Naive thymus-derived CD8-positive, alpha-beta T cell (primary cell): ENCODE measurements around the gene FKBP11. TPM values are rescaled to one million over a fixed set of nuclear protein-coding genes. Genes with fewer than 3 reads are reported as not detected.
"Not testable (repeated sequence)": the region's sequence is repeated elsewhere in the genome, so short reads cannot be mapped to it uniquely, and the experiment has no call there.

Experiments used
- ATAC-seq, 2 donors: fragments of 150-1000 bp; cut with Tn5 transposase in 1 of 2; sonication (Bioruptor Pico), chemical (Tn5 transposase) in 1 of 2; 1 replicate in 1 of 2; 2 replicates in 1 of 2; pipeline ENCODE4 v1.10.0; 2021; ENCODE audit warnings: mild to moderate bottlenecking in 2 of 2, moderate library complexity in 2 of 2
- POLR2A ChIA-PET: fragments of 350-600 bp; sonication (Branson Sonifier 250); formaldehyde crosslinking; loops from one replicate; lab custom pipeline; 2021; ENCODE audit warnings: antibody characterized with exemption; lab: Charles Lee
- DNase-seq, 10 donors: peaks; one replicate each; pipeline versions ENCODE4 v3.0.0 to v3.0.0-alpha.2; 2020 to 2022
- H3K27ac Mint-ChIP-seq, 10 donors: one replicate each; pipeline ENCODE4 v1.8.0; 2020 to 2022; ENCODE audit warnings: mild to moderate bottlenecking in 10 of 10, mixed read lengths in 10 of 10, moderate library complexity in 4 of 10, inconsistent platforms in 1 of 10
- H3K27me3 Mint-ChIP-seq, 5 donors: one replicate each; pipeline ENCODE4 v1.8.0; 2021 to 2022; ENCODE audit warnings: mixed read lengths in 5 of 5
- H3K36me3 Mint-ChIP-seq, 3 donors: one replicate each; pipeline ENCODE4 v1.8.0; 2020 to 2022; ENCODE audit warnings: mixed read lengths in 3 of 3, mild to moderate bottlenecking in 2 of 3, inconsistent platforms in 1 of 3
- H3K4me1 Mint-ChIP-seq, 4 donors: one replicate each; pipeline ENCODE4 v1.8.0; 2021 to 2022; ENCODE audit warnings: mixed read lengths in 4 of 4
- H3K4me3 Mint-ChIP-seq, 10 donors: one replicate each; pipeline ENCODE4 v1.8.0; 2020 to 2022; ENCODE audit warnings: mild to moderate bottlenecking in 10 of 10, mixed read lengths in 10 of 10, moderate library complexity in 6 of 10, inconsistent platforms in 1 of 10
- H3K9me3 Mint-ChIP-seq, 9 donors: one replicate each; pipeline ENCODE4 v1.8.0; 2020 to 2022; ENCODE audit warnings: mixed read lengths in 9 of 9, mild to moderate bottlenecking in 3 of 9, inconsistent platforms in 1 of 9, moderate library complexity in 1 of 9
- polyA plus RNA-seq, 3 donors: library from polyadenylated mRNA; unstranded; fragments of 300-500 nt; fragmentation: Illumina TruSeq; gene quantifications; one replicate each; pipeline ENCODE4 v1.2.3, GENCODE V29; 2021
- total RNA-seq, 8 experiments: library from RNA in 2 of 8; stranded (reverse) in 2 of 8; gene quantifications; one replicate each; pipeline ENCODE4 v1.2.3 and lab custom pipeline; 2021 to 2026

The FKBP11 gene
- total and polyA plus RNA-seq, 5 experiments from 2014 or later: 49.2 to 151 (median 127) TPM

GRCh38 chr12:48930475-48930874, 5.2 kb upstream of the FKBP11 start:
- ATAC-seq (no peak), DNase-seq (no peak)
- Mint-ChIP-seq H3K4me3 (peak overlapping the region in 1 of 10 donors; percentile 39), H3K27me3 (no peaks in the 10 kb centered on the region), H3K4me1 (peaks cover 20 to 46% (median 36%) of the 10 kb centered on the region in 4 donors), H3K36me3 (peaks cover 0 to 20% (median 10%) of the 10 kb centered on the region in 3 donors), H3K9me3 (no peaks in the 10 kb centered on the region), H3K27ac (peak overlapping the region in 2 of 10 donors; percentile 8 to 71)
- POLR2A ChIA-PET: interaction anchor here (0.8 kb wide), 1 partner anchor 78 kb away, joined by 3 read pairs; the partner anchor contains the start of gene DDX23

DNA sequence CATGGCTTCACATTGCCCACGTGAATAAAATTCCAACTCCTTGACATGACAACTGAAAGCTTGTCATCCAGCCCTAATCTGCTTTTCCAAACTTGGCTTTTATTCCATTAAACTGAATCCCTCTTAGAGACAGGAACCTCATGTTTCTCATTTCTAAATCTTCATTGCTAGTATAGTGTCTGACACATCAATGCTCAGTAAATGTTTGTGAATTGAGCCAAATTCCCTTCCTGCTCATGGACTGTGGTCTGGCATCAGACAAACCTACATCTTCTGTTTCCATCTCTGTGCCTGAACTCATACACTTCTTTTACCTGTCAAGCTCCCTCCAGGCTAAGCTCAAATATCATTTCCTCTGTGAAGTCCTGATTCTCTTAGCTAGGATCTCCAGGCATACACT, 4.3 kb upstream of the FKBP11 start:
- Mint-ChIP-seq H3K27me3 (no peaks in the 10 kb centered on the region), H3K36me3 (peaks cover 0 to 20% (median 10%) of the 10 kb centered on the region in 3 donors), H3K4me3 (no peak overlapping the region), H3K9me3 (no peaks in the 10 kb centered on the region), H3K4me1 (peaks cover 21 to 42% (median 35%) of the 10 kb centered on the region in 4 donors), H3K27ac (peak overlapping the region in 8 of 10 donors; percentile 7 to 64 (median 53))
- POLR2A ChIA-PET: interaction anchor here (0.6 kb wide), 1 partner anchor 10 kb away, joined by 3 read pairs; no protein-coding TSS in a partner anchor
- ATAC-seq: no peak
- no peak for DNase-seq

- Mint-ChIP-seq H3K9me3 (no peaks in the 10 kb centered on the region), H3K4me1 (peaks cover 17 to 40% (median 35%) of the 10 kb centered on the region in 4 donors), H3K27ac (peak overlapping the region; percentile 68 to 99 (median 88)), H3K4me3 (peak overlapping the region; percentile 16 to 80 (median 52)), H3K36me3 (peaks cover 0 to 28% (median 3%) of the 10 kb centered on the region in 3 donors), H3K27me3 (no peaks in the 10 kb centered on the region)
- POLR2A ChIA-PET: interaction anchor here (1.3 to 1.5 kb wide), 3 partner anchors 10 to 61 kb away, joined by 3 read pairs; a partner anchor contains a TSS
- ATAC-seq (no peak), DNase-seq (no peak)
These were observed 2.0 kb upstream of the FKBP11 start for GRCh38 chr12:48927261-48927660.

DNA sequence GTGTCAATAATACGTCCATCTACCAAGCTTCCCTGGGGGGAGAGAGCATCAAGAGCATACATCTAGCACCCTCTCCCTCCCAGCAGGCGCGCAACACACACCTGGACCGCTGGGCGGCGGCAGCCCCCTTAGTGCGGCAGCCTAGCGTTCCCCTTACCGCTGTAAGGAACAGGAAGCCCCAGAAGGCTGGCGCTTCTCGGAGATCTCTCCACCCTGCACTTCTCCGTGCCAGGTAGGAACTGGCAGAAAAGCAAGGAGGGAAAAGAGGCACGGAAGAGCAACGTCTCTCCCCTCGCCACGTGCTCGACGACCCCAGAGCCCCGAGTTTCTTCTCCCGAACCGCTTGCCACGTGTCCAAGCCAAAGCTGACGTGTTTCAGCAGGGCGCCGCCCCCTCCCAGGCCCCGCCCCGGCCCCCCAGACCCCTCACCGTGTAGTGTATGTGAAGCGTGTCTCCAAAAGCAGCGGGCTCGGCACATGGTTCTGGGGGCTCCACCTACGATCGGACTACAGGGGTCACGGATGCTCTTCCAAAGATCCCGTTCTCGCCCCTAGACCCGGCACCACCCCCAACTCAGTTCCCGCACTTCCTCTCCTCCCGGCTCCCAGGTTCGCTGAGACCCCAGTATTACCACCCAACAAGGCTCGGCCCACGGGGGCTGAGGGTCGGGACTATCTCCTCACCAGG, 532 bp downstream of the FKBP11 start:
- Mint-ChIP-seq H3K4me3 (peak overlapping the region; percentile 88 to 99 (median 96)), H3K9me3 (no peaks in the 10 kb centered on the region), H3K27ac (peak overlapping the region; percentile 94 to 99 (median 98)), H3K36me3 (peaks cover 7 to 31% (median 9%) of the 10 kb centered on the region in 3 donors), H3K4me1 (peaks cover 22 to 52% (median 52%) of the 10 kb centered on the region in 4 donors), H3K27me3 (no peaks in the 10 kb centered on the region)
- POLR2A ChIA-PET: interaction anchor here (0.7 to 4.0 kb wide), 18 partner anchors 9 to 264 kb away, joined by 3 to 34 read pairs (median 7); partner anchors contain the start of genes ARF3, DDN, DDX23 and RND1
- ATAC-seq (peak; percentile 78 to 79), DNase-seq (peak; percentile 72 to 88 (median 80))

GRCh38 chr12:48923117-48923516, 2.2 kb downstream of the FKBP11 start:
- H3K27me3 Mint-ChIP-seq: no peaks in the 10 kb centered on the region
- no peak for DNase-seq
- H3K36me3 Mint-ChIP-seq: peaks cover 7 to 28% (median 9%) of the 10 kb centered on the region in 3 donors
- POLR2A ChIA-PET: interaction anchor here (1.0 to 4.0 kb wide), 3 partner anchors 19 to 71 kb away, joined by 3 to 34 read pairs (median 6); partner anchors contain the start of genes ARF3 and DDX23
- peak overlapping the region; percentile 40 to 99 (median 96) for H3K27ac Mint-ChIP-seq
- ATAC-seq: no peak
- H3K9me3 Mint-ChIP-seq: no peaks in the 10 kb centered on the region
- peak overlapping the region in 6 of 10 donors; percentile 0 to 71 (median 11) for H3K4me3 Mint-ChIP-seq
- peaks cover 27 to 60% (median 58%) of the 10 kb centered on the region in 4 donors for H3K4me1 Mint-ChIP-seq

- Mint-ChIP-seq H3K27me3 (no peaks in the 10 kb centered on the region), H3K4me1 (peaks cover 24 to 48% (median 44%) of the 10 kb centered on the region in 4 donors), H3K36me3 (peaks cover 7 to 22% (median 9%) of the 10 kb centered on the region in 3 donors), H3K4me3 (peak overlapping the region; percentile 77 to 94 (median 91)), H3K27ac (peak overlapping the region; percentile 86 to 98 (median 94)), H3K9me3 (no peaks in the 10 kb centered on the region)
- DNase-seq (peak; percentile 21 to 72 (median 46)), ATAC-seq (peak; percentile 95 to 96)
- POLR2A ChIA-PET: interaction anchor here (0.6 to 1.4 kb wide), 9 partner anchors 8 to 1003 kb away, joined by 3 to 8 read pairs (median 4); partner anchors contain the start of gene DDX23
These were observed 7.3 kb downstream of the FKBP11 start for GRCh38 chr12:48917857-48918537.

DNA sequence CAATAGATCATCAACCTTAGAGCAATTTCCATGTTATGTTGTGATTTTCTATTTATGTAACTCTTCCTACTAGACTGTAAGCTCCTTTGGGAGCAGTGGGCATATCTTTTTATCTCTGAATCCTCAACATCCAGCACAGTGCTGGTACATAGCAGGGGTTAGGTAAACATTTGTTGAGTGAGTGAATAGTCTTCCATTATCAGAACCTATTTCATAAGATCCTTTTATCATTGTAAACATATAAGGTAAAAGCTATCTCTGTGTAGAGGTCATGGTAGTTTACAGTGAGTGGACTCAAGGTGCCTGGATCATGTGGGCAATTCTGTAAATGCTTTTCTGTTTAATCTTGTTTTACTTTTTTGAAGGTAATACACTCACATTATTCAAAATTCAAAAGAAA, 15.1 kb downstream of the FKBP11 start:
- Mint-ChIP-seq H3K4me3 (no peak overlapping the region), H3K9me3 (no peaks in the 10 kb centered on the region), H3K4me1 (no peaks in the 10 kb centered on the region), H3K27ac (no peak overlapping the region), H3K36me3 (no peaks in the 10 kb centered on the region), H3K27me3 (peaks cover 0 to 5% (median 0%) of the 10 kb centered on the region in 5 donors)
- ATAC-seq: no peak
- no peak for DNase-seq
- POLR2A ChIA-PET: interaction anchor here (0.9 to 3.8 kb wide), 3 partner anchors 7 to 15 kb away, joined by 3 to 18 read pairs (median 15); partner anchors contain the start of gene FKBP11

GRCh38 chr12:48909698-48910097, 15.6 kb downstream of the FKBP11 start:
- ATAC-seq, H3K9me3 Mint-ChIP-seq, H3K27me3 Mint-ChIP-seq, DNase-seq, H3K4me1 Mint-ChIP-seq, H3K4me3 Mint-ChIP-seq, H3K27ac Mint-ChIP-seq, H3K36me3 Mint-ChIP-seq: not testable (repeated sequence)
- POLR2A ChIA-PET: interaction anchor here (0.7 to 3.7 kb wide), 4 partner anchors 8 to 778 kb away, joined by 3 to 15 read pairs (median 4); partner anchors contain the start of gene FKBP11

GRCh38 chr12:48907245-48907644, 18.0 kb downstream of the FKBP11 start:
- Mint-ChIP-seq H3K4me1 (peaks cover 0 to 4% (median 1%) of the 10 kb centered on the region in 4 donors), H3K27me3 (peaks cover 0 to 5% (median 0%) of the 10 kb centered on the region in 5 donors), H3K27ac (peak overlapping the region in 2 of 10 donors; percentile 1 to 84), H3K4me3 (no peak overlapping the region), H3K36me3 (no peaks in the 10 kb centered on the region), H3K9me3 (no peaks in the 10 kb centered on the region)
- no peak for DNase-seq
- no peak for ATAC-seq
- POLR2A ChIA-PET: interaction anchor here (1.4 to 3.7 kb wide), 2 partner anchors 10 to 17 kb away, joined by 7 to 15 read pairs; partner anchors contain the start of gene FKBP11

GRCh38 chr12:48903982-48904411, 21.3 kb downstream of the FKBP11 start:
- Mint-ChIP-seq H3K27me3 (peaks cover 0 to 4% (median 0%) of the 10 kb centered on the region in 5 donors), H3K36me3 (no peaks in the 10 kb centered on the region), H3K4me1 (peaks cover 0 to 4% (median 1%) of the 10 kb centered on the region in 4 donors), H3K27ac (peak overlapping the region in 7 of 10 donors; percentile 15 to 94 (median 90)), H3K4me3 (peak overlapping the region; percentile 56 to 86 (median 82)), H3K9me3 (no peaks in the 10 kb centered on the region)
- peak; percentile 100 for ATAC-seq
- peak; percentile 75 to 95 (median 82) for DNase-seq
- POLR2A ChIA-PET: interaction anchor here (0.6 to 2.1 kb wide), 10 partner anchors 8 to 84 kb away, joined by 3 to 17 read pairs (median 4); partner anchors contain the start of genes ARF3, DDX23 and FKBP11

GRCh38 chr12:48903363-48903981, 21.8 kb downstream of the FKBP11 start:
- ATAC-seq (no peak), DNase-seq (no peak)
- Mint-ChIP-seq H3K27ac (peak overlapping the region in 3 of 10 donors; percentile 34 to 91 (median 87)), H3K4me1 (peaks cover 0 to 4% (median 1%) of the 10 kb centered on the region in 4 donors), H3K36me3 (no peaks in the 10 kb centered on the region), H3K9me3 (no peaks in the 10 kb centered on the region), H3K4me3 (peak overlapping the region in 7 of 10 donors; percentile 55 to 71 (median 59)), H3K27me3 (peaks cover 0 to 5% (median 2%) of the 10 kb centered on the region in 5 donors)
- POLR2A ChIA-PET: interaction anchor here (0.6 to 2.1 kb wide), 9 partner anchors 9 to 84 kb away, joined by 3 to 17 read pairs (median 5); partner anchors contain the start of genes DDX23 and FKBP11
